T follicular helper cell (primary cell): Measurements from ENCODE around the gene TMEM165.

Experiments used
- DNase-seq: peaks from one replicate; pipeline ENCODE4 v3.0.0-alpha.2; 2020; ENCODE audit warnings: low read depth

TMEM165 gene

DNA sequence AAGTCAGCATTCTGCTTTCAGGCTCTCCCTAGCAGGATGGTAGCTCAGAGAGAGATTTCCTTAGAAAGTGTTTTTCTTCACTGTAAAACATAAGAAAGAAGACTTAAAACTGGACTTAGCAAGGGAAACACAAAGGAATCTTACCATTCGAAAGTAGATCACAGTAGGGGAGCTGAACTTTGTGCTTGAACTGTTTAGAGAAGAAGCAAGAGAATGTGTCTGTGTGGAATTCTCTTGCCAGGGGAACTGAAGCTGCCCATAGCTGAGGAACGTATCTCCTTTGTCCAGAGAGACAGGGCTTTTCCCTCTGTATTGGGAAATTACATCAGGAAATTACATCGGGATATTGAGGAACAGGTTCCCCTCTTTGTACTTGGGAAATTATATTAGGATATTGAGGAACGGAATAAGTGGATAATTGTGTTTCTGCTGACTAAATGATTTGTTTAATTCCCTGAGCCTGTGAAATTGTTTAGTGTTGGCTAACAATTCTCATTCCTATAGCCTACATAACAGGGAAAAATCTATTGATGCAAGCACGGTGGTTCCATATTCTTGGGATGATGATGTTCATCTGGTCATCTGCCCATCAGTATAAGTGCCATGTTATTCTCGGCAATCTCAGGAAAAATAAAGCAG is 28.6 kb upstream of the TMEM165 start:
- DNase-seq: no peak

DNA sequence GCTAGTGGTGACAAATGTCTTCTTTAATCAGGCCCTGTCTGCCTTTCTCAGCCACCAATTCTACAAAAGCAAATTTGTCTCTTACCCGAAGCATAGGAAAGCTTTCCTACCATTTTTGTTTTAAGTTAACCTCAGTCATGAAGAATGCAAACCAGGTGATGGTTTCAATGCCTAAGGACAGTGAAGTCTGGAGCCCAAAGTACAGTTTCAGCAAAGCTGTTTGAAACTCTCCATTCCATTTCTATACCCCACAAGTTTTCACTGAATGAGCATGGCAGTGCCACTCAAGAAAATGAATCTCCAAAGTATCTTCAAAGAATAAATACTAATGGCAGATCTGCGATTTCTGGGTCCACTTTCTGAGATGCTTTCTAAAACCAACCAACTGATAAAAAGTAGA is 25.8 kb upstream of the TMEM165 start:
- DNase-seq: no peak

DNA sequence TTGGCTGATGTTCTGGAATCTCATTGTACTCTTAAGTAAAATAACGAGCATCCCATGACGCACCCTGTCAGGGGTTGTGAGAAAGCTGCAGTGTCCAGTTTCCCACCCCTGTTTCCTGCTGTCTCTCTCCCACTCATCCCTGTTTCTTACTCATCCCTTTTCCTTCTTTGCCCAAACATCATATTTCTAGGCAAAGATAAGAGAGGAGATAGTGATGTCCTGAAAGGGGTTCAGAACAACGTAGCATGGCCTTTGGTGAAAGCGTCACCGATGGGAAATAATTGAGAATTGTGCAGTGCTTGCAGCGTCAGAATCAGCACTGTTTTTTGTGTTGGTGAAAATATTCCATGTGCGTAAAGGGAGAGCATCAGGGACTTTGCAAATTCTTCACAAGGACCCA is 23.5 kb upstream of the TMEM165 start:
- DNase-seq: no peak

DNA sequence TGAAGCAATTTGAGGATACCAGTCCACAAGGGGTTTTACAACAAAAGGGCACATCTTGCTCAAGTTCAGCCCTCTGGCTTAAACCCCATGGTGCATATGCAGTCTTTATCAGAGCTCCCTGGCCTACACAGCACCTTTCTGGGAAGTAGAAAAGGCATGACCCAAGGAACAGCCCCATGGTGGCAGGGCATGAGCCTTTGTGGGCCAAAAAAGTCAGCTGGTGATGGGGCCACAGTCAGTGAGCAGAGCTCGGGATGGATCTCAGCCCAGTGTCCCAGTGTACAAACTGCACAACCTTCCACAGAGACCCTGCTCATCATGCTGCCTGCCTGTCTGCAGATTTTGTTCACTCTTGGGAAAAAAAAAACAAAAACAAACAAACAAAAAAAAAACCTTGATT is 22.3 kb upstream of the TMEM165 start:
- no peak for DNase-seq

DNA sequence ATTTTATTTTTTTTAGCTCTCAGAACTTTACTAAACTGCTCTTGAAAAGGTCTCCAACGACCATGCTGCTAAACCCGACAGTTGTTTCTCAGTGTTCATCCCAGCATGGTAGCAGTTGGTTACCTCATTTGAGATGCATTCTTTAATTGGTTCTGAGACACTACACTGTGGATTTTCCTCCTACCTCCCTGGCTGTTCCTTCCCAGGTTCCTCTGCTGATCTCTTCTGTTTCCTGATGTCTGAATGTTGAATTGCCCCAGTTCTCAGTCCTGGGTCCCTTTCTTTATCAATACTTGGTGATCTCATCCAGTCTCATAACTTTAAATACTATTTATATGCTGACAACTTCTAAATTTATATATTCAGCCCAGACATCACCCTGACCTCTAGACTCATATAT is 19.1 kb upstream of the TMEM165 start:
- no peak for DNase-seq

DNA sequence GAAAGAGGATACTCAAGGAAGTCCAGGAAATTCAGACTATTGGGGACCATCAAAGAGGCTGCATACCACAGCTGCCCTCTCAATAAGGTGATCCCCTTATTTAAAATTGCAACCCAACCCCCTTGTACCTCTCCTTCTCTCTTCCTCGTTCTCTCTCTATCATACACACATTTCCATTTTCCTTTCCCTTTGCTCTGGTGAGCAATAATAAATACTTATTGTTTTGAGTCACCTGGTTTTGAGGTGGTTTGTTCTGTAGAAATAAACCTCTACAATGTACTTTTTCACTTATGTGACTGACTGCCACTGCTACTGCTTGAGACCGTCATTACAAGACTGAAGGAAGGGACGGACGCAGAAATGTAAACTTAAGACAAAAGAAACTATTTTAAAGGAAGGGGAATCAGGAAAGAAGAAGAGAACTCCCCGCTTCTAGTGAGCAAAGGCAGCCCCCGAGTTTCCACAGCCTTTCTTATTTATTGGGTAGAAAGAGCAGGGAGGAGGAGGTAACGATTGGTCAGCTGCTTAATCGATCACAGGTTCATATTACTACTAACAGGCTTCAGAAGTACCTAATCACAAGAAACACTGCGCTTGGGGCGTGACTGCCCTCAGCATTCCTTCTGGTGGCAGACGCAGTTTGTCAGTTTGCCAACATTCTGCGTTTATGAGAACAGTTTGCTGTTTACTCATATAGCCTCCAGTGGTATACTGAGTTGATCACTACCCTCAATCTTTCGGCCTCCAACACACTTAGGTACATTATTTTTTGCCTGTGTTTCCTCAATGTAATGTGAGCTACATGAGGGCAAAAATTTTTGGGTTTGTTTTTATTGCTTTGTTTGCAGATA is 16.9 kb upstream of the TMEM165 start:
- DNase-seq: no peak

DNA sequence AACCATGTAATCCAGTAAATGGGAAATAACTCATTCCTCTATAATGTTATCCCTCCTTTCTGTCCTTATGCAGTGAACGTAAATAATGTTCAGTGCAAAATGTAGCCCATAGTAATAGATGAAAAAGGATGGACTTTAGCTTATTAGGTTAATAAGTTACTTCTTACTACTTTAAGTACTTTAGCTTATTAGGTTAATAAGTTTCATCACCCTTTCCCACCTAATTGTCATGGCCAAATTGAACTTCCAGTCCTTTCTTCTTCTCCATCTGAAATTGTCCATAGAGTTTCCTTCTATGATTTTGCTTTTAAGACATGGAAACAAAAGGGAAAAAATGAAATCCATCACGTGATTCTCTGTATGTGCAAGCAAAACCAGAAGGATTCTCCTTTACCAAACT is 15.2 kb upstream of the TMEM165 start:
- no peak for DNase-seq

DNA sequence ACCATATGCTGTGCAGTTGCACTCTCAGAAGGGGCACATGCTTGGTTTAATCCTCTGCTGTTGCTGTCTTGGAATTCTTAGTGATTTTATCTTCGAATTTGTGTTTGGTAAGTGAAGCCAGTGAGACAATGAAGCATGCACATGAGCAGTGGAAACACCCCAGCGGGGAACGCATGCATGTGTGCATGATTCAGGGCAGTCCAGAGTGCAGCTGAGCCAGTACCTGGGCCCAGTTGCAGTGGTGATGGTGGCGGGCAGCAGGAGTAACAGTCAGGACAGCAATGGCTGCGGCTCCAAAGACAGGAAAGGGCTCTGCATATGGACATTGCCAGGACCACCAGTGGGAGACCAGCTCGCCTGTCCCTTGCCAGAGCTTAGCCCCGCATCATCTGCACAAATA is 14.3 kb upstream of the TMEM165 start:
- no peak for DNase-seq

DNA sequence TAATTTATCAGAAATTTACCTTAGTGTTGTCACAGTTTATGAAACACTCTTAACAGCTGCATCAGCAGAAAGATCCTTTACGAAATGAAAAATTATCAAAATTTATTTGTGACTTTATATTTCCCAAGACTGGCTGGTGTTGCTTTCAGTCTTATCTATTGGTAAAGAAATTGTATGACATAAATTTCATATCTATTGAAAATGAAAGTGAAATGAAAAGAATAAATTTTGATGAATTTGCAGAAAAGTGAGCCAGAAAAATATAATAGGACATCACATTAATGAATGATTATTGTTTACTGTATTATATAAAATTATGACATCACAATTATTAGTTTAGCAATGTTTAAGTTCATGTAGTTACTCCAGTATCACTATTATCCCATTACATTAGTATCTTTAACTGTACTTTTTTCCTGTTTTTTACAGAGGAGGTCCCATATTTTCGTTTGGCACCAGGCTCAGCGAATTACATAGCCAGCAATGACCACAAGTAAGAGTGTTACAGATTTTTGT is 13.2 kb upstream of the TMEM165 start:
- DNase-seq: no peak

DNA sequence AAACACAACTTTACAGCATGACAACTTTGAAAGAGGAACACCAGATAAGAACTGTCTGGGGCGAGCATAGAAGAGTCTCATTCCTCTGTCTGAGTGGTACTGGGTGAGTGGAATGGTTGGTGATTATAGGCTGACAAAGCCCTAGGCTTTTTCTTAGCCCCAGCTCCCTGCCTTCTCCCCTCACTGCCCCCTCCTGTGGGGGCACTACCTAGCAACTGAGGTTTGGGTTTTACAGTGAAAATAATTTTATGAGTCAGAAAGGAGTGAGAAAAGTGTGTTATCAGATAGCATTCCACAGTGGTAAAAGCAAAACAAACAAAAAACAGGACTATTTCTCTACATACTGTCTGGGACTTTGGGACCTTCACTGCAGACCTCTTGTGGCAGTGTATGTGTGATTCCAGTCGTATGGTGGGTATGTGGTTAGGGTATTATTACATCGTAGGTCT is 10.5 kb upstream of the TMEM165 start:
- DNase-seq: no peak

DNA sequence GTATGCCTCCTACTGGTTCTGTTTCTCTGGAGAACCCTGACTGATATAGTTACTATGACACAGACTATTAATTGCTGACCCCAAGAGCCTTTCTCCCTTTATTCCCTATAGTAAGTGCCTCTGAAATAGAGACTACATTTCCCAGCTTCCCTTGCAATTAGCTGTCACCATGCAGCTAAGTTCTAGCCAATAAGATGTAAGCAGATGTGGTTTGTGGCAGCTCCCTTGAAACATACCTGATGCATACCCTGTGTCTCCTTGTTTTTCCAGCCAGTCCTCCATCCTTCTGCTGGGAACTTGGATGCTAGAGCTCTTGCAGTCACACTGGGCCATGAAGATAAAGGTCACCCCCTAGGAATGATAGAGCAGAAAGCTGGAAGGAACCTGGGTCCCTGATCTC is 9.7 kb upstream of the TMEM165 start:
- DNase-seq: no peak

DNA sequence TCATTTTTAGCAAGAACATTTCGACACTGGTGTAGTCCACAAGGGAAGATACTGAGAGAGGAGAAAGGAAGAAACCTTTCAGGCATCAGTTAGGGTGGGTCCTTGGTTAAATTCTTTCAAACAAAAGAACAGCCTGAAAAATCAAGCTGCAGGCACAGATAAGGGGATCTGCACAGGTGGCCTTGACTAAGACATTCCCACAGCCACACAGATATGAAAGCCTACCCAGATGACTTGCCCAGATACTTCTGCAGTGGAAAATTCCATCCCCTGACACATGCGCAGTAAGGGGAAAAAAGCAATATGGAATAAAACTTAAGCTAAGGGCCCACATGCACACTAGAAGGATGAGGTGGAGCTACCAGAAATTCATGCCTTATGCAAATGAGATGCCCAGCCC is 8.9 kb upstream of the TMEM165 start:
- DNase-seq: no peak

DNA sequence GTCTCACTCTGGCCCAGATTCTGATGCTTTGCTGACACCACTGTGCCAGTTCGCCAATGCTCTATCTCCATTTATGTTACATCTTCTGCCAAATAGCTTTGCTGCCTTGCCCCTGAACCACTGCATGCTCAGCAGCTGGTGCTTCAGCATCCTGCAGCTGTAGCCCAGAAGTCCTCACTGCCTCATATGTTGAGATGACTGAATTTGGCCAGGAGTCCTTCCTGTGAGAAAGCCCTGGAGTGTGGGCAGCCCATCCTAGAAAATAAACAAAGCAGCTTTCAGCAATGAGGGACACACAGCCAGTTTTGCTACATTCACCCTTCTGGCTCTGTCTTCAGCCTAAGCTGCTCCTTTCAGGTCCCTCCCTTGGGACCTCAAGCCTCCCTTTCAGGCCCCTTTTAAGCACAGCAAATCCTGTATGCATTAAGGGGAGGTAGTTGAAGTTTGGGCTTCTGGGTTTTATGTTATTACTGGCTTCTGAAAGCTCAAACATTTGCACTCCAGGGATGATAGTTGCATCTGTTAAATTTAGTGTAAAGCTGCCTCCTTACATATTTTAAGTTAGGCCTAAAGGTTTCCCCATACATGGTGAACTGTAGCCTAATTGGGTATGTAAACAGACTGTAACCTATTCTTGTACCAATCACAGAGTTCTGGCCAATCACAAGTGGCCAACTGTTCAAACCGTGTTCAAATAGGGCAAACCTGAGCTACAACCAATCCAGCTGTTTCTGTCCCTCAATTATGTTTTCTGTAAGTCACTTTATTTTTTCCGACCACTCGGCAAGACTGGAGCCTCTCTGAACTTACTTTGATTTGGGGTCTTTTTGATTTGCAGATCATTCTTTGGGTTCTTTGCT is 2.1 kb upstream of the TMEM165 start:
- DNase-seq: no peak

DNA sequence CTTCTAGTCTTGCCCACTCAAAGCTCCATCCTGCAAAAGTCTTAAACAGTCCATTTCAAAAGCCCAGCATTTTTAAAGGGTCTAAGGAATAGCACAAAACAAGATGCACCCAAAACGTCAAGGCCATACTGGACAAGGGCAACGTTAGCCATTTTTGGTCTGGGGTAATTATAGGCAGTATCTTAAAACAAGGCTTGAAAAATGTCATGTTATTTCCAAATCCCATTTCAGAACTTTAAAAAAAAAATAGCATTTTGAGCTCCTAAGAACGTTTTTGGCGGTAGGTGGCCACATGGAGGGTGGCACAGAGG is 584 bp upstream of the TMEM165 start:
- no peak for DNase-seq

DNA sequence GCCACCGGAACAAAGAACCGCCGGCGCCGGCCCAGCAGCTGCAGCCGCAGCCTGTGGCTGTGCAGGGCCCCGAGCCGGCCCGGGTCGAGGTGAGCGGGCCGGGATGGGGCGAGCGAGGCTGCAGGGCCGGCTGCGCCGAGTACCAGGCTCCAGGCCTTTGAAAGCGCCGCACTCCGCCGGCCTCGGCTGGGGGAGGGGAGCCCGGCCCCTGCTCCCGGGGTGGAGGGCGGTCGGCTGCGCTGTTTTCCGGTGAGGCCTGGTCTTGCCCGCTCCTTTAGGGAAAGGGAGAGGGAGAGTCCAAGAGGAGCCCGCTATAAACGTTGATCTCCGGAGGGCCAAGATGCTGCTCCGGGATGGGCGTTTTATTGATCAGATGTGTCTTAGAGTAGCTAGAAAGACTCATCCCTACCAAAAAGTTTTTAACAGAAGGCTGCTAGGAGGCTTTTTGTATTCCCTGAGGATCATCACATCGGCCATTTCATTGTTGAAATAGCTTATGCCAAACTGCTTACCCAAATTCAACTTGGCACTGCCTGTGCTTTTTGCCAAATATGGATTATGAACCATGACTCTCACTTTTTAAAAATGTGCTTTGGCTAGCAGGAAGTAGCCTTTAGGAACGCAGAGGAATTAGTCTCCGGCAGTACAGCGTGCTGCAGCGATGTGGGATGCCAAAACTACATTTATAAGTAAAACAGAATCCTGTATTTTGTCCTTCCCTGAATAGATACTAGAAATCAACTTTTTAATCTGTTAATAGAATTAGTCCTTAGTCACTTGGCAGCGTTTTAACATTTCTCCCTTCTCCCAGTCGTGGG is 760 bp downstream of the TMEM165 start:
- DNase-seq: no peak

DNA sequence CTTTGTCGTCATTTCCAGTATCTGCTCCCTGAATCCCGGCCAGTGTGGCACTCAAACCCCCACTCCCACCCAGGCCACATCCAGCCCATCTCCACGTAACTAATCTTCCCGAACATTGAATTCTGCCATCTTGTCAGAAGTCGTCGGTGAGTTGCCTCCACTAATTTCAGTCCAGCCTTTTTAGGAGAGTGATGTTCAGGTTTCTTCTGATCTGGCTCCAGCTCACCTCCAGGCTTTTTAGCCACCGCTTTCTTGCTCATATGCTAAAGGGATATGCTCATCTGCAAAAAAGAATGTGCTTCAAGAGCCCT is 1.3 kb downstream of the TMEM165 start:
- DNase-seq: no peak

DNA sequence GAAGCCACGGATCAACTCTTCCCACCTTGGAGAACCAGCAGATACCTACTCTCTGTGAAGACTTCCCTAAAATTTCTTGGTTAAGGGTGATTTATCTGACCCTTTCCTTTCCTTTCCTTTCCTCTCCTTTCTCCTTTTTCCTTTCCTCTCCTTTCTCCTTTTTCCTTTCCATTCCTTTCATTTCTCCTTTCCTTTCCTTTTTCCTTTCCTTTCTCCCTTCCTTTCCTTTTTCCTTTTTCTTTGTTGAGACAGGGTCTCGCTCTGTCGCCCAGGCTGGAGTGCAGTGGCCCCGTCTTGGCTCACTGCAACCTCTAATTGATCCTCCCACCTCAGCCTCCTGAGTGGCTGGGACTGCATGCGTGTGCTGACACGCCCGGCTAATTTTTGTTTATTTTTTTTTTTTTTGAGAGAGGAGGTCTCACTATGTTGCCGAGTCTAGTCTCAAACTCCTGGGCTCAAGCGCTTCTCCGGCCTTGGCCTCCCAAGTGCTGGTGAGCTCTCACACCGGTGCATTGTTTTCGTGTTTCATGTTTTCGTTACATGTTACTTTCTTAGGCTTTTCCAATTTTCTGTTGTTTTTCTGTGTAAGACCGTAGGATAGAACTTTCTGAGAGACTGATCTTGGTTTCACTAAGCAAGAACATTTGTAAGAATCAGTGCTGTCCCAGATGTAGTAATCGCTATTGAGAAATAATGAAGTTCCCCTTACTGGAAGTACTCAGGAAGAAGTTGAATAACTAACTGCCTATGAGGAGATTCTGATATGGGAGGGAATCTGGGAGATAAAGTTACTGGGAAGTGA is 2.0 kb downstream of the TMEM165 start:
- DNase-seq: no peak

DNA sequence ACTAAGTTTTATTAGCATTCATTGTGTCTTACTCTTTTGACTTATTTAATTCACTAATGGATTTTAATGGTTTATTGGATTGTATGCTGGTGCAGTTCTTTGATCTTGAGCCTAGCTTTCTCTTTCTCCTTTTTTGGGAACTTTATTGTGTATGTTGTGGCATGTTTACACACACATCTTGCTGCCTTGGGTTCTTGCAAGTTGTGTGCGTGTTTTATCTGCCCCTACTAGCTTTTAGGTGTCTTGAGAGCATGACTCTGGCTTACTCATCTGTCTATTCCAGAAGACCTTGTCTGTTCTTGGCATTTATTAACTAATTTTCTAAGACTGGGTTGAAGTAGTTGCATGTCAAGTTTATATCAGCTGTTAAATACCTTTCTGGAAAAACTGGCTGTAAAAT is 2.7 kb downstream of the TMEM165 start:
- no peak for DNase-seq

DNA sequence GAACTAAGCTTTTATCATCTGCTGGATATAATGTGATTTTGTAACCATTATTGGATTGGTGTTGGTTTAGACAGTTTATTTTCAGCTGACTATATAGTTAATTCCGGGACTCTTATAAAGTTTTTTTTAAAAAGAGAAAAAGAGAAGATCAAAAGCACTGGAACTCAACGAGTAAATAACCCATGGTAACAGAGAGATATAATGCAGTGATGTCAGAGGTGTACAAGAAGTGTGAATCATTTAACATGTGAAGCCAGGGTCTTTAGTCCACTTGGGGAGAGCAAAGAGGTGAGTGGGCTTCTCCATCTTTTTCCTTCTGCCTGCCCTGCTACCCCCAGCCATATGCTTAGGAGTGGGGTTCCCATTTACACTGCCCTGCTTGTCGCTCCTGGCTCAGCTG is 3.2 kb downstream of the TMEM165 start:
- no peak for DNase-seq

DNA sequence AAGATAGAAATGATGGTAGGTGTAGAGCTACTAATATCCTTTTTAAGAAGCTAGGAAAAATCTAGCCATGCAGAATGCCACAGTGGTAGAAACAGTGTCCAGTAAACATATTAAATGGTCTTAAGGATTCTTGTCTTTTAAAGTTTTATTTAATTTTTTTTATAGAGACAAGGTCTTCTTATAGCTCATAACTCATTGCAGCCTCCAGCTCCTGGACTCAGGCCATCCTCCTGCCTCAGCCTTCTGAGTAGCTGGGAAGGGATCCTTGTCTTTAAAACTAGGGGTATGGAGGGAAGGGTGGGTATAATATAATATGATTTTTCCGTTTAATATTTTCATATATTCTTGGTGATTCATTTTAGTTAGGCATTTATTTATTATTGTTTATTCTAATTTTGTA is 3.8 kb downstream of the TMEM165 start:
- DNase-seq: no peak

DNA sequence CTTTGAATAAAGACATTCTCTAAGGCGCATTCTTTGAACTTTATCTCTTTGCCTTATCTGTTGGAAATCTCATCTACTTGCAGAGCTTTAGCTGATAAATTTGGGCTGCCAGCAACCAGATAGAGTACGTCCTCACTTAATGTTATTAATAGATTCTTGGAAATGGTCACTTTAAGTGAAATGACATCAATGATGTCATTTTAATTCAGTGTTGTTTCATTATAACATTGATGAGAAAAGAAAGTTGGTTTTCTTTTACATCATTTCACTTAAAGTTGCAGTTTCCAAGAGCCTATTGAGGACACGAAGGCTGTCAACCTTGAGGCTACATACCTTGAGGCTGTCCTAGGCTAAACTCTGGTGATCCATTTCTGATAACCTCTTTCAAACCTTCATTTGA is 9.3 kb downstream of the TMEM165 start:
- DNase-seq: no peak
